ENCODE measurements around the gene CBX4. TPM values are rescaled to one million over a fixed set of nuclear protein-coding genes. Genes with fewer than 3 reads are reported as not detected.
A peak's percentile ranks its signal among the peaks of the same experiment; 100 is the strongest.

The CBX4 gene
- total and polyA plus RNA-seq, 2 of the 13 experiments (the other 11 are each of a cell fraction or from before 2014, with no cell fraction given) = 25.8 to 50.8 TPM

DNA sequence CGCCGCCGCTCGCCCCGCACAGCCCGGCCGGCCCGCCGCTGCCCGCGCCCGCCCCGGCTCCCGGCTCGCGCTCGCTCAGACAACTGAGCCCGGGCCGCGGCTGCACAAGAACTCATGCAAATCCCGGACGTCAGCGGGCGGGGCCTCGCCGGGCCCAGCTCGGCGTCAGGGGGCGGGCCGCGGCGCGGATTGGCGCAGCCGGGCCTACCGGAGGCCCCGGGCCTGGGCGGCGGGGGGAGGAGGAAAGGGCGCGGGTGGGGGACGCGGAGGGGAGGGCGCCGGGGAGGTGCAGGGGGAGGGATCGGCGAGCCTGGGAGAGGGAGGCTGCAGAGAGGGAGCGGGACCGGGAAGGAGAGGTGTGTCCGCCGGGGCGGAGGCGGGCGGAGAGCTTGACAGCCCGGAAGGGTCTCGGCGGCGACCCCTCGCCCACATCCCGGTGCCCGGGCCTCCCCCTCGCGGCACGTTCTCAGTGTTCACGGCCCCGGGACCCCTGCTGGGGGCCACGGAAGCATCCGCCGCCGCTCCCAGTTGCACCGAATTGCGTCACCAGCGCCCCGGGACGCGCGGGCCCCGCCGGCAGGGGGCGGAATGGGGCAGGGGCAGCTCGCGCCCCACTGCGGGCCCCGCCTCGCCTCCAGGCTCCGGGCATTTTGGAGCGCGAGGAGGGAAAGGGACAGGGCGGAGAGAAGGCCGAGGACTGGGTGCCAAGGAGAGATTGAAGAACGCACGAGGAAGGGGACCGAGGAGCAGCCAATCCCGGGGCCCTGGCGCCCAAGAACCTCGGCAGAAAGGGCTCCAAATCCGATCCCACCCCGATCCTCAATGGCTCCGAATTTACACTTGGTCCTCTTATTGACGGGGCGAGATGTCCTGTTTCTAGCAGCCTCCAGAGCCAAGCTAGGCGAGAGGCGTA lies at the start of gene CBX4 (continued):
- TF ChIP-seq ZNF543 (CRISPR knock-in tag; IDR thresholded peaks at IDR 0.05) (peak; percentile 72; the same call in 1 of the 2 replicates), ZNF790 (CRISPR knock-in tag; IDR thresholded peaks at IDR 0.05; ENCODE audit: borderline replicate concordance) (0 out of 2 replicates have a peak, but pooled peaks have one; percentile 69), SP2 (CRISPR knock-in tag; IDR thresholded peaks at IDR 0.05) (peak; percentile 51; the same call in 1 of the 2 replicates), RAD21 (CRISPR knock-in tag; IDR thresholded peaks at IDR 0.05) (peak; percentile 95), ZNF451 (CRISPR knock-in tag; IDR thresholded peaks at IDR 0.05) (peak; percentile 87; the same call in 1 of the 2 replicates), ZNF337 (CRISPR knock-in tag; IDR thresholded peaks at IDR 0.05; ENCODE audit: borderline replicate concordance, low read depth) (no peak), SMYD3 (CRISPR knock-in tag; IDR thresholded peaks at IDR 0.05) (no peak), SSRP1 (CRISPR knock-in tag; IDR thresholded peaks at IDR 0.05) (0 out of 2 replicates have a peak, but pooled peaks have one; percentile 6), ZC3H4 (CRISPR knock-in tag; IDR thresholded peaks at IDR 0.05; ENCODE audit: borderline replicate concordance) (peak; percentile 54; the same call in 1 of the 2 replicates), ZSCAN31 (CRISPR knock-in tag; IDR thresholded peaks at IDR 0.05; ENCODE audit: low read depth) (0 out of 2 replicates have a peak, but pooled peaks have one; percentile 33), ZNF207 (IDR thresholded peaks at IDR 0.05; ENCODE audit: borderline replicate concordance) (no peak), ZNF251 (CRISPR knock-in tag; IDR thresholded peaks at IDR 0.05) (no peak), SRY (CRISPR knock-in tag; IDR thresholded peaks at IDR 0.05) (peak; percentile 89), SRSF9 (IDR thresholded peaks at IDR 0.05; ENCODE audit: borderline replicate concordance, insufficient read depth, low read depth, low read length, poor library complexity, severe bottlenecking) (no peak), CBFB (CRISPR knock-in tag; IDR thresholded peaks at IDR 0.05) (peak; percentile 74), ZNF777 (CRISPR knock-in tag; IDR thresholded peaks at IDR 0.05) (peak; percentile 56), POLR2A (IDR thresholded peaks at IDR 0.05; ENCODE audit: insufficient read depth in 1 of 2, low read depth in 2 of 2, low read length in 2 of 2) (peak in 1 of 2 experiments; percentile 63; a peak in 2 of 4 replicates), ERF (CRISPR knock-in tag; IDR thresholded peaks at IDR 0.05) (peak; percentile 71)
- TF ChIP-seq, protein P1, sequence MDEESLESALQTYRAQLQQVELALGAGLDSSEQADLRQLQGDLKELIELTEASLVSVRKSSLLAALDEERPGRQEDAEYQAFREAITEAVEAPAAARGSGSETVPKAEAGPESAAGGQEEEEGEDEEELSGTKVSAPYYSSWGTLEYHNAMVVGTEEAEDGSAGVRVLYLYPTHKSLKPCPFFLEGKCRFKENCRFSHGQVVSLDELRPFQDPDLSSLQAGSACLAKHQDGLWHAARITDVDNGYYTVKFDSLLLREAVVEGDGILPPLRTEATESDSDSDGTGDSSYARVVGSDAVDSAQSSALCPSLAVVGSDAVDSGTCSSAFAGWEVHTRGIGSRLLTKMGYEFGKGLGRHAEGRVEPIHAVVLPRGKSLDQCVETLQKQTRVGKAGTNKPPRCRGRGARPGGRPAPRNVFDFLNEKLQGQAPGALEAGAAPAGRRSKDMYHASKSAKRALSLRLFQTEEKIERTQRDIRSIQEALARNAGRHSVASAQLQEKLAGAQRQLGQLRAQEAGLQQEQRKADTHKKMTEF (CRISPR knock-in tag; IDR thresholded peaks at IDR 0.05) = peak; percentile 97
- TF ChIP-seq, protein P2, sequence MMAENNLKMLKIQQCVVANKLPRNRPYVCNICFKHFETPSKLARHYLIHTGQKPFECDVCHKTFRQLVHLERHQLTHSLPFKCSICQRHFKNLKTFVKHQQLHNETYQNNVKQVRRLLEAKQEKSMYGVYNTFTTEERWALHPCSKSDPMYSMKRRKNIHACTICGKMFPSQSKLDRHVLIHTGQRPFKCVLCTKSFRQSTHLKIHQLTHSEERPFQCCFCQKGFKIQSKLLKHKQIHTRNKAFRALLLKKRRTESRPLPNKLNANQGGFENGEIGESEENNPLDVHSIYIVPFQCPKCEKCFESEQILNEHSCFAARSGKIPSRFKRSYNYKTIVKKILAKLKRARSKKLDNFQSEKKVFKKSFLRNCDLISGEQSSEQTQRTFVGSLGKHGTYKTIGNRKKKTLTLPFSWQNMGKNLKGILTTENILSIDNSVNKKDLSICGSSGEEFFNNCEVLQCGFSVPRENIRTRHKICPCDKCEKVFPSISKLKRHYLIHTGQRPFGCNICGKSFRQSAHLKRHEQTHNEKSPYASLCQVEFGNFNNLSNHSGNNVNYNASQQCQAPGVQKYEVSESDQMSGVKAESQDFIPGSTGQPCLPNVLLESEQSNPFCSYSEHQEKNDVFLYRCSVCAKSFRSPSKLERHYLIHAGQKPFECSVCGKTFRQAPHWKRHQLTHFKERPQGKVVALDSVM (CRISPR knock-in tag; IDR thresholded peaks at IDR 0.05) = peak; percentile 84
- TF ChIP-seq, protein P3, sequence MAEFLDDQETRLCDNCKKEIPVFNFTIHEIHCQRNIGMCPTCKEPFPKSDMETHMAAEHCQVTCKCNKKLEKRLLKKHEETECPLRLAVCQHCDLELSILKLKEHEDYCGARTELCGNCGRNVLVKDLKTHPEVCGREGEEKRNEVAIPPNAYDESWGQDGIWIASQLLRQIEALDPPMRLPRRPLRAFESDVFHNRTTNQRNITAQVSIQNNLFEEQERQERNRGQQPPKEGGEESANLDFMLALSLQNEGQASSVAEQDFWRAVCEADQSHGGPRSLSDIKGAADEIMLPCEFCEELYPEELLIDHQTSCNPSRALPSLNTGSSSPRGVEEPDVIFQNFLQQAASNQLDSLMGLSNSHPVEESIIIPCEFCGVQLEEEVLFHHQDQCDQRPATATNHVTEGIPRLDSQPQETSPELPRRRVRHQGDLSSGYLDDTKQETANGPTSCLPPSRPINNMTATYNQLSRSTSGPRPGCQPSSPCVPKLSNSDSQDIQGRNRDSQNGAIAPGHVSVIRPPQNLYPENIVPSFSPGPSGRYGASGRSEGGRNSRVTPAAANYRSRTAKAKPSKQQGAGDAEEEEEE (CRISPR knock-in tag; IDR thresholded peaks at IDR 0.05; ENCODE audit: borderline replicate concordance) = no peak
- TF ChIP-seq, protein P4, sequence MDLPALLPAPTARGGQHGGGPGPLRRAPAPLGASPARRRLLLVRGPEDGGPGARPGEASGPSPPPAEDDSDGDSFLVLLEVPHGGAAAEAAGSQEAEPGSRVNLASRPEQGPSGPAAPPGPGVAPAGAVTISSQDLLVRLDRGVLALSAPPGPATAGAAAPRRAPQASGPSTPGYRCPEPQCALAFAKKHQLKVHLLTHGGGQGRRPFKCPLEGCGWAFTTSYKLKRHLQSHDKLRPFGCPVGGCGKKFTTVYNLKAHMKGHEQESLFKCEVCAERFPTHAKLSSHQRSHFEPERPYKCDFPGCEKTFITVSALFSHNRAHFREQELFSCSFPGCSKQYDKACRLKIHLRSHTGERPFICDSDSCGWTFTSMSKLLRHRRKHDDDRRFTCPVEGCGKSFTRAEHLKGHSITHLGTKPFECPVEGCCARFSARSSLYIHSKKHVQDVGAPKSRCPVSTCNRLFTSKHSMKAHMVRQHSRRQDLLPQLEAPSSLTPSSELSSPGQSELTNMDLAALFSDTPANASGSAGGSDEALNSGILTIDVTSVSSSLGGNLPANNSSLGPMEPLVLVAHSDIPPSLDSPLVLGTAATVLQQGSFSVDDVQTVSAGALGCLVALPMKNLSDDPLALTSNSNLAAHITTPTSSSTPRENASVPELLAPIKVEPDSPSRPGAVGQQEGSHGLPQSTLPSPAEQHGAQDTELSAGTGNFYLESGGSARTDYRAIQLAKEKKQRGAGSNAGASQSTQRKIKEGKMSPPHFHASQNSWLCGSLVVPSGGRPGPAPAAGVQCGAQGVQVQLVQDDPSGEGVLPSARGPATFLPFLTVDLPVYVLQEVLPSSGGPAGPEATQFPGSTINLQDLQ (CRISPR knock-in tag; IDR thresholded peaks at IDR 0.05) = peak; percentile 77
